Stimulated activated CD4-positive, alpha-beta T cell treated with anti-CD3 and anti-CD28 coated beads, Interleukin-2, amount 100 ng/mL, for 4 hours (primary cell): ENCODE measurements around the gene C11orf68.

Experiments
- DNase-seq: peaks from one replicate; pipeline ENCODE4 v3.0.0-alpha.2; 2020; ENCODE audit warnings: low read depth

The C11orf68 gene

GRCh38 chr11:65944191-65944590 is 25.3 kb upstream of the C11orf68 start:
- no peak for DNase-seq

- DNase-seq = no peak
Observed at GRCh38 chr11:65942531-65942930, 23.7 kb upstream of the C11orf68 start.

GRCh38 chr11:65941720-65942310 is 23.0 kb upstream of the C11orf68 start:
- no peak for DNase-seq

GRCh38 chr11:65937766-65938165 is 18.9 kb upstream of the C11orf68 start:
- no peak for DNase-seq

- DNase-seq = no peak
Observed at GRCh38 chr11:65934014-65934413, 15.2 kb upstream of the C11orf68 start.

GRCh38 chr11:65932558-65932919 is 13.7 kb upstream of the C11orf68 start:
- DNase-seq = no peak

GRCh38 chr11:65931773-65932557 is 13.1 kb upstream of the C11orf68 start:
- DNase-seq = no peak

- no peak for DNase-seq
Observed at GRCh38 chr11:65928667-65929066, 9.8 kb upstream of the C11orf68 start.

GRCh38 chr11:65927904-65928397 is 9.1 kb upstream of the C11orf68 start:
- peak; percentile 76 for DNase-seq

- no peak for DNase-seq
Observed at GRCh38 chr11:65925397-65925796, 6.5 kb upstream of the C11orf68 start.

GRCh38 chr11:65922565-65922964 is 3.7 kb upstream of the C11orf68 start:
- no peak for DNase-seq

- no peak for DNase-seq
Observed at GRCh38 chr11:65921876-65922275, 3.0 kb upstream of the C11orf68 start.

GRCh38 chr11:65921033-65921555 is 2.2 kb upstream of the C11orf68 start:
- DNase-seq = no peak

- no peak for DNase-seq
Observed at GRCh38 chr11:65920372-65920802, 1.5 kb upstream of the C11orf68 start.

GRCh38 chr11:65919573-65920371 is 910 bp upstream of the C11orf68 start:
- peak; percentile 49 for DNase-seq

- peak; percentile 98 for DNase-seq
Observed at GRCh38 chr11:65919141-65919572, 295 bp upstream of the C11orf68 start, which contains the start of gene DRAP1. DRAP1 (plus strand) TSS chr11:65919426; CDS start chr11:65919502, 76 bp downstream.

- DNase-seq = no peak
Observed at GRCh38 chr11:65917434-65918210, 1.2 kb downstream of the C11orf68 start.

GRCh38 chr11:65917077-65917433 is 1.8 kb downstream of the C11orf68 start:
- DNase-seq = no peak

GRCh38 chr11:65916391-65916790 is 2.5 kb downstream of the C11orf68 start:
- no peak for DNase-seq

GRCh38 chr11:65915821-65916251 is 3.0 kb downstream of the C11orf68 start:
- no peak for DNase-seq

GRCh38 chr11:65915101-65915820 is 3.6 kb downstream of the C11orf68 start:
- no peak for DNase-seq
